HG02763 (cell line): ENCODE results near the gene RBL1.
A peak's percentile ranks its signal among the peaks of the same experiment; 100 is the strongest.
"Not testable (repeated sequence)": the region's sequence is repeated elsewhere in the genome, so short reads cannot be mapped to it uniquely, and the experiment has no call there.

Source experiments
- ATAC-seq: cut with Tn5 transposase; IDR thresholded peaks from one replicate; pipeline ENCODE4 v1.9.1; 2021; ENCODE audit warnings: mild to moderate bottlenecking, moderate library complexity; ENCODE audit not compliant: unreplicated experiment

The RBL1 gene

DNA sequence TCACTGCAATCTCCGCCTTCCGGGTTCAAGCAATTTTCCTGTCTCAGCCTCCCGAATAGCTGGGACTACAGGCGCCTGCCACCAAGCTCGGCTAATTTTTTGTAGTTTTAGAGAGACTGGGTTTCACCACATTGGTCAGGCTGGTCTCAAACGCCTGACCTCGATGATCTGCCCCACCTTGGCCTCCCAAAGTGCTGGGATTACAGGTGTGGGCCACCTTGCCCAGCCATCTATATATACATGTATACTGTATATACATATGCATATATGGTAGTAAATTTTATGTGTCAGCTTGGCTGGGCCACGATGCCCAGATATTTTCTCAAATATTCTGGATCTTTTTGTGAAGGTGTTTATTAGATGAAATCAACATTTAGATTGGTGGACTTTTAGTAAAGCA lies 18.8 kb downstream of the RBL1 start:
- ATAC-seq: no peak

DNA sequence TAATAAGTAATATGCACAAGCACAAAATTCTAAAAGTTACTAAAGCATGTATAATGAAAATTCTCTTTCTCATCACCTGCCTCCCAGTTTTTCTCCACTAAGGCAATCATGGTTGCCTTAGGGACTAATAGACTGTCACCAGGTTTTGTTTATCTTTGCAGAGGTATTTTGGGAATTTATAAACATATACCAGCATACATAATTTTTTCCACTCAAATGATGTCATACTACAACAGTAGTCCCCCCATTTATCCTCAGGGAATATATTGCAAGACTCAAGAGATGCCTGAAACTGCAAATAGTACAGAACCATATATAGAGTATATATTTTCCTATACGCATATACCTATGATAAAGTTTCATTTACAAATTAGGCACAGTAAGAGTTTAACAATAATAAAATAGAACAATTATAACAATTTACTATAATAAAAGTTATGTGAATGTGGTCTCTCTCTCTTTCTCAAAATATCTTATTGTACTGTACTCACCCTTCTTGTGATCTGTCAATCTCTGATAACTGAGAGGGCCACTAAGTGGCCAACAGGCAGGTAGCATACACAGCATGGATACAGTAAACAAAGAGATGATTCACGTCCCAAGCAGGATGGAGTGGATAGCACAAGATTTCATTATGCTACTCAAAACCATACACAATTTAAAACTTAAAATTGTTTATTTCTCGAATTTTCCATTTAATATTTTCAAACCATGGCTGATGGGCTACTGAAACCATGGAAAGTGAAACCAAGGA lies 19.7 kb downstream of the RBL1 start:
- no peak for ATAC-seq

DNA sequence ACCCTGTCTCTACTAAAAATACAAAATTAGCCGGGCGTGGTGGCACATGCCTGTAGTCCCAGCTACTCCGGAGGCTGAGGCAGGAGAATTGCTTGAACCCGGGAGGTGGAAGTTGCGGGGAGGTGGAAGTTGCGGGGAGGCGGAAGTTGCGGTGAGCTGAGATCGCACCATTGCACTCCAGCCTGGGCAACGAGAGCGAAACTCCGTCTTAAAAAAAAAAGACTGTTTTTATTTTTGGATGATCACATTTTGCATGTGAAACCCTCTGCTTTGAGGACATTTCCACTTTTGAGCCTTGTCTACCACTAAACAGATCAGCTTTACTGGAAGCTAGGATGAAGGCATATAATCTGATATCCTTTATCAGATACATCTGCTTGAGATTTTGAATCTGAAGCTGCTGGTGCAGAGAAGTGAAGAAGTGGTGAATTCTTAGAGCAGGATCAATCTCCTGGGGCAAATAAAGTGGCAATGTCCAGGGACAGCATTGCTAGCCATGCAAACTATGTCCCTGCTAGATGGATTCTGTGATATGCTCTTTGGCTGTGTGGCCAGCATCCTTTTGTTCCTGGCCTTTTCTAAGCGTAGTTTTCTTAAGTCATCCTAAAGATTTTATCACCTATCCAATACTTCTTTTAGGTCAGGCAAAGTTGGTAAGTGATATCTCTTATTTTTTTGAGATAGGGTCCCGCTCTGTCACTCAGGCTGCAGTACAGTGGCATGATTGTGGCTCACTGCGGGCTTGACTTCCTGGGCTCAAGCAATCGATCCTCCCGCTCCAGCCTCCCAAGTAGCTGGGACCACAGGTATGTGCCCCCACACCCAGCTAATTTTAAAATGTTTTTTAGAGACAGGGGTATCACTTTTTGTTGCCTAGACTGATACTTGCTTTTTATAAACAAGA lies 23.3 kb downstream of the RBL1 start:
- no peak for ATAC-seq

GRCh38 chr20:37071481-37071911 lies 24.3 kb downstream of the RBL1 start:
- no peak for ATAC-seq

DNA sequence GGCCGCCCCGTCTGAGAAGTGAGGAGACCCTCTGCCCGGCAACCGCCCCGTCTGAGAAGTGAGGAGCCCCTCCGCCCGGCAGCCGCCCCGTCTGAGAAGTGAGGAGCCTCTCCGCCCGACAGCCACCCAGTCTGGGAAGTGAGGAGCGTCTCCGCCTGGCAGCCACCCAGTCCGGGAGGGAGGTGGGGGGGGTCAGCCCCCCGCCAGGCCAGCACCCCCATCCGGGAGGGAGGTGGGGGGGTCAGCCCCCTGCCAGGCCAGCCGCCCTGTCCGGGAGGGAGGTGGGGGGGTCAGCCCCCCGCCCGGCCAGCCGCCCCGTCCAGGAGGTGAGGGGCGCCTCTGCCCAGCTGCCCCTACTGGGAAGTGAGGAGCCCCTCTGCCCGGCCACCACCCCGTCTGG lies 26.2 kb downstream of the RBL1 start:
- not testable (repeated sequence) for ATAC-seq

DNA sequence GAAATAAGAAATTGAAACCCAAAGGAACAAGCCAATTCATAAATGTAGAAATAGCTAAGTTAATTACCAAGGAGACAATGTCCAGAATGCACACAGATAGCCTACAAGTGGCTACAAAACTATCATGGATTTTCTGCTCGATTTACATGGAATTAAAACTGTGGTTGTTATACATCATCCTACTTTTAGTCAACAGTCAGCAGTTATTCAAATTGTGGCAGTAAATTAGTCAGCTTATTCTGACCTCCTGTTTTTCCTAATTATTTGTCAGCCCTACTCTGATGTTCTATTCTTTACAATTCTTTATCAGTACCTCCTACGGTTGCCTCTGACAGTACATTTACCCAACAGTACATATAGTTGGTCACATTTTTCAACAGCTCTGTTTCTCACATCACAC lies 29.6 kb downstream of the RBL1 start:
- no peak for ATAC-seq

GRCh38 chr20:37055276-37055675 lies 40.5 kb downstream of the RBL1 start:
- no peak for ATAC-seq

GRCh38 chr20:37053230-37053950 lies 42.4 kb downstream of the RBL1 start:
- ATAC-seq: no peak

DNA sequence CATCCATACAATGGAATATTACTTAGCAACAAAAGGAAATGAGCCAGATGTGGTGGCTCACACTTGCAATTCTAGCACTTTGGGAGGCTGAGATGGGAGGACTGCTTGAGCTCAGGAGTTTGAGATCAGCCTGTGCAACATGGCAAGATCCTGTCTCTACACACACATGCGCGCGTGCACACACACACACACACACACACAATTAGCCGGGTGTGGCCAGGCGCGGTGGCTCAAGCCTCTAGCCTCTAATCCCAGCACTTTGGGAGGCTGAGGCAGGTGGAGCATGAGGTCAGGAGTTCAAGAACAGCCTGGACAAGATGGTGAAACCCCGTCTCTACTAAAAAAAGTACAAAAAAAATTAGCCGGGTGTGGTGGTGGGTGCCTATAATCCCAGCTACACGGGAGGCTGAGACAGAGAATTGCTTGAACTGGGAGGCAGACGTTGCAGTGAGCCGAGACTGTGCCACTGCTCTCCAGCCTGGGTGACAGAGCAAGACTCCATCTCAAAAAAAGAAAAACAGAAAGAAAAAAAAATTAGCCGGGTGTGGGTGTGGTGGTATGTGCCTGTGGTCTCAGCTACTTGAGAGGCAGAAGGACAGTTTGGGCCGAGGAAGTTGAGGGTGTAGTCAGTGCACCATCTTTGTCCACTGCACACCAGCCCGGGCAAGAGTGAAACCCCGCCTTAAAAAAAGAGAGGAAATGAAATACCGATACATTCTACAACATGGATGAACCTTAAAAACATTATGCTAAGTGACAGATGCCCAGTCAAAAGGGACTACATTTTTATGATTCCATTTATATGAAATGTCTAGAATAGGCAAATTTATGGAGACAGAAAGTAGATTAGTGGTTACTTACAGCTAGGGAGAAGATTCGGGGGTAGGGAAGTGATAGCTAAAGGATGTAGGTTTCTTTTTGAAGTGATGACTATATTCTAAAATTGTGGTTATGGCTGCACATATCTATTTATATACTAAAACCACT lies 52.5 kb downstream of the RBL1 start:
- peak; percentile 57 for ATAC-seq

DNA sequence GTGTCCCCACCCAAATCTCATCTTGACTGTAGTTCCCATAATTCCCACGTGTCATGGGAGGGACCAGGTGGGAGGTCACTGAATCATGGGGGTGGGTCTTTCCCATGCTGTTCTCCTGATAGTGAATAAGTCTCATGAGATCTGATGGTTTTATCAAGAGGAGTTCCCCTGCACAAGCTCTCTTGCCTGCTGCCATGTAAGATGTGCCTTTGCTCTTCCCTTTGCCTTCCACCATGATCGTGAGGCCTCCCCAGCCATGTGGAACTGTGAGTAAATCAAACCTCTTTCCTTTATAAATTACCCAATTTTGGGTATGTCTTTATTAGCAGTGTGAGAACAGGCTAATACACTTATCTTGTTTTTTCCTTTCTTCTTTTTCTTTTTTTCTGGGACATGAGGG lies 56.4 kb downstream of the RBL1 start:
- ATAC-seq: not testable (repeated sequence)

GRCh38 chr20:37032077-37032476 lies 63.7 kb downstream of the RBL1 start:
- ATAC-seq: no peak

DNA sequence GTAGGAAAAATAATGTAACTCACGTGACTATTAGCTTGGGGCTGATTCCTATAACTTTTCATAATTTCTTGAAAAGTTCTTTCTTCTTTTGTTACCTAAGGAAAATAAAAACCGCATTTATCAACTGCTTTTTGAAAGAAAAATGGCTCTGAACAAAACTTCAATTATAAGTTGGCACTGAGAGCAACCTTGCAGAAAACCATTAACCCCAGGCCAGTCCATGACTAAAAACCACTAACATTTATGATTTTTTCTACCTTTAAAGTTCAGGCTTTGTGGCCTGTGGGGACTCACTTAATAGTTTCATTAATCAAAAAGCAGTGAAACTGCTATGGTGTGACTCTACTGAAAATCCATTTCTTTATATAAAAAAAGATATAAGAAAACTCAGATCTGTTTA lies 75.2 kb downstream of the RBL1 start:
- no peak for ATAC-seq

DNA sequence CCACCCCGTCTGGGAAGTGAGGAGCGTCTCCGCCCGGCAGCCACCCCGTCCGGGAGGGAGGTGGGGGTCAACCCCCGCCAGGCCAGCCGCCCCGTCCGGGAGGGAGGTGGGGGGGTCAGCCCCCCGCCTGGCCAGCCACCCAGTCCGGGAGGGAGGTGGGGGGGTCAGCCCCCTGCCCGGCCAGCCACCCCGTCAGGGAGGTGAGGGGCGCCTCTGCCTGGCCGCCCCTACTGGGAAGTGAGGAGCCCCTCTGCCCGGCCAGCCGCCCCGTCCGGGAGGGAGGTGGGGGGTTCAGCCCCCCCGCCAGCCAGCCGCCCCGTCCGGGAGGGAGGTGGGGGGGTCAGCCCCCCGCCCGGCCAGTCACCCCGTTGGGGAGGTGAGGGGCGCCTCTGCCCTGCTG lies 83.2 kb downstream of the RBL1 start:
- not testable (repeated sequence) for ATAC-seq

DNA sequence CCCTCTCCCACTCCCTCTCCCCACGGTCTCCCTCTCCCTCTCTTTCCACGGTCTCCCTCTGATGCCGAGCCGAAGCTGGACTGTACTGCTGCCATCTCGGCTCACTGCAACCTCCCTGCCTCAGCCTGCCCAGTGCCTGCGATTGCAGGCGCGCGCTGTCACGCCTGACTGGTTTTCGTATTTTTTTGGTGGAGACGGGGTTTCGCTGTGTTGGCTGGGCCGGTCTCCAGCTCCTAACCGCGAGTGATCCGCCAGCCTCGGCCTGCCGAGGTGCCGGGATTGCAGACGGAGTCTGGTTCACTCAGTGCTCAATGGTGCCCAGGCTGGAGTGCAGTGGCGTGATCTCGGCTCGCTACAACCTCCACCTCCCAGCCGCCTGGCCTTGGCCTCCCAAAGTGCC lies 83.9 kb downstream of the RBL1 start:
- not testable (repeated sequence) for ATAC-seq

GRCh38 chr20:37011147-37011546 lies 84.7 kb downstream of the RBL1 start:
- ATAC-seq: no peak

- no peak for ATAC-seq
Measured at GRCh38 chr20:37007898-37008649, 87.7 kb downstream of the RBL1 start.

- ATAC-seq: not testable (repeated sequence)
Measured at GRCh38 chr20:37005062-37005942, 90.5 kb downstream of the RBL1 start.

DNA sequence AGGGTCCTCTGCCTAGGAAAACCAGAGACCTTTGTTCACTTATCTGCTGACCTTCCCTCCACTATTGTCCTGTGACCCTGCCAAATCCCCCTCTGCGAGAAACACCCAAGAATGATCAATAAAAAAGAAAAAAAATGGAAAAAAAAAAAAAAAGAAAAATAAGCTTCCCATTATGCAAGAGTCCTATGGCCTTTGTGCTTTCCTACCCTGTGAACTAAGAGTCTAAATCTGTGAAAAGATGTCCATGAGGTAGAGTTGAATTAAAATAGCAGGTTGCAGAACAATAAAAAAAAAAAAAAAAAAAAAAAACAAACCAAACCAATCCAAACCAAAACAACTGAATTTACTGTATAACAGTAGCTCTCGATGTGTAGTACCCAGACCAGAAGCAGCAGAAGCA lies 94.2 kb downstream of the RBL1 start:
- not testable (repeated sequence) for ATAC-seq
